T-helper 2 cell treated with Interferon-gamma antibody and Interleukin-4, amounts not matched to agents 5 μg/mL and 100 μg/mL, for 36 hours (primary cell): ENCODE measurements around the gene PHKA2.
A peak's percentile ranks its signal among the peaks of the same experiment; 100 is the strongest.
"Not testable (repeated sequence)": the region's sequence is repeated elsewhere in the genome, so short reads cannot be mapped to it uniquely, and the experiment has no call there.

ENCODE experiments used
- DNase-seq: peaks from one replicate; pipeline ENCODE4 v3.0.0; 2021; ENCODE audit warnings: low spot score
- H3K27ac Mint-ChIP-seq: one replicate; pipeline ENCODE4 v1.8.0; 2021; ENCODE audit warnings: mild to moderate bottlenecking, mixed read lengths
- H3K27me3 Mint-ChIP-seq: one replicate; pipeline ENCODE4 v1.8.0; 2021; ENCODE audit warnings: low read depth, mixed read lengths
- H3K36me3 Mint-ChIP-seq: one replicate; pipeline ENCODE4 v1.8.0; 2021; ENCODE audit warnings: low read depth, mixed read lengths
- H3K4me1 Mint-ChIP-seq: one replicate; pipeline ENCODE4 v1.8.0; 2021; ENCODE audit warnings: low read depth, mixed read lengths
- H3K4me3 Mint-ChIP-seq: one replicate; pipeline ENCODE4 v1.8.0; 2022; ENCODE audit warnings: mild to moderate bottlenecking, moderate library complexity, mixed read lengths
- H3K9me3 Mint-ChIP-seq: one replicate; pipeline ENCODE4 v1.8.0; 2021; ENCODE audit warnings: mixed read lengths

PHKA2 gene, protein sequence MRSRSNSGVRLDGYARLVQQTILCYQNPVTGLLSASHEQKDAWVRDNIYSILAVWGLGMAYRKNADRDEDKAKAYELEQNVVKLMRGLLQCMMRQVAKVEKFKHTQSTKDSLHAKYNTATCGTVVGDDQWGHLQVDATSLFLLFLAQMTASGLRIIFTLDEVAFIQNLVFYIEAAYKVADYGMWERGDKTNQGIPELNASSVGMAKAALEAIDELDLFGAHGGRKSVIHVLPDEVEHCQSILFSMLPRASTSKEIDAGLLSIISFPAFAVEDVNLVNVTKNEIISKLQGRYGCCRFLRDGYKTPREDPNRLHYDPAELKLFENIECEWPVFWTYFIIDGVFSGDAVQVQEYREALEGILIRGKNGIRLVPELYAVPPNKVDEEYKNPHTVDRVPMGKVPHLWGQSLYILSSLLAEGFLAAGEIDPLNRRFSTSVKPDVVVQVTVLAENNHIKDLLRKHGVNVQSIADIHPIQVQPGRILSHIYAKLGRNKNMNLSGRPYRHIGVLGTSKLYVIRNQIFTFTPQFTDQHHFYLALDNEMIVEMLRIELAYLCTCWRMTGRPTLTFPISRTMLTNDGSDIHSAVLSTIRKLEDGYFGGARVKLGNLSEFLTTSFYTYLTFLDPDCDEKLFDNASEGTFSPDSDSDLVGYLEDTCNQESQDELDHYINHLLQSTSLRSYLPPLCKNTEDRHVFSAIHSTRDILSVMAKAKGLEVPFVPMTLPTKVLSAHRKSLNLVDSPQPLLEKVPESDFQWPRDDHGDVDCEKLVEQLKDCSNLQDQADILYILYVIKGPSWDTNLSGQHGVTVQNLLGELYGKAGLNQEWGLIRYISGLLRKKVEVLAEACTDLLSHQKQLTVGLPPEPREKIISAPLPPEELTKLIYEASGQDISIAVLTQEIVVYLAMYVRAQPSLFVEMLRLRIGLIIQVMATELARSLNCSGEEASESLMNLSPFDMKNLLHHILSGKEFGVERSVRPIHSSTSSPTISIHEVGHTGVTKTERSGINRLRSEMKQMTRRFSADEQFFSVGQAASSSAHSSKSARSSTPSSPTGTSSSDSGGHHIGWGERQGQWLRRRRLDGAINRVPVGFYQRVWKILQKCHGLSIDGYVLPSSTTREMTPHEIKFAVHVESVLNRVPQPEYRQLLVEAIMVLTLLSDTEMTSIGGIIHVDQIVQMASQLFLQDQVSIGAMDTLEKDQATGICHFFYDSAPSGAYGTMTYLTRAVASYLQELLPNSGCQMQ

DNA sequence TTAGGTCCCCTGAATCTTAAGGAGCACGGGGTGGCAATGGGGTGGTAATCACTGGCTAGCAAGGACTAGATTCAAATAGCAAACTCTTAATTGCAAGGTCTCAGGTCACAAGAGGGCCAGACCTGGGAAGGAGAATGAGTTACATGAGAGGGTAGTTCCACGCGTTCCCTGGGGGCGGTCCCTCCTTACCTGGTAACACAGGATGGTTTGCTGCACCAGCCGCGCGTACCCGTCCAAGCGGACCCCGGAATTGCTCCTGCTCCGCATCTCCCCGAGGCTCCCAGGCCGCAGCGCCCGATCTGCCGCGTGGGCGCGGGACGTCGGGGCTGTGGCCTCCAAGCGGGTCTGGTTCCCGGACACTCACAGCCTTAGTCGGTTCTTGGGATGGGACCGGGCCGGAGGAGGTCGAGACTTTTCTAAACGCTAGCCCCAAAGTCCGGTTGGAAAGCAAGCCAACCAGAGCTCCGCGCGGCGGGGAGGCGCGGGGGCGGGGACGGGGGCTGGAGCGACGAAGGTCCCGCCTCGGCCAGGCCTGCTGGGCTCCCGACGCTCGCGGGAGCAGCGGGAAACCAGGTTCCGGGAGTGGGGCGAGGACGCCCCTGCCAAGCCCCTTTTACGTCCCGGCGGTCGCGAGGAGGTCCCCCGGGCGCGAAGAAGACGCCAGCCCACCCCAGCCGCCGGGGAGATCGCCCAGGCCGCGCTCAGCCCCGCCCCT lies at the start of gene PHKA2:
Gene PHKA2 (minus strand): TSS at position 449 of the 715 bp plus-strand sequence. CDS start 182 bp downstream, at position 267.
- Mint-ChIP-seq H3K9me3 (no peaks in the 10 kb centered on the region), H3K36me3 (no peaks in the 10 kb centered on the region), H3K4me3 (peak within 1 kb of the TSS; percentile 88), H3K27ac (peak within 1 kb of the TSS; percentile 85), H3K27me3 (no peaks in the 10 kb centered on the region), H3K4me1 (peaks cover 9% of the 10 kb centered on the region)
- DNase-seq = no peak

DNA sequence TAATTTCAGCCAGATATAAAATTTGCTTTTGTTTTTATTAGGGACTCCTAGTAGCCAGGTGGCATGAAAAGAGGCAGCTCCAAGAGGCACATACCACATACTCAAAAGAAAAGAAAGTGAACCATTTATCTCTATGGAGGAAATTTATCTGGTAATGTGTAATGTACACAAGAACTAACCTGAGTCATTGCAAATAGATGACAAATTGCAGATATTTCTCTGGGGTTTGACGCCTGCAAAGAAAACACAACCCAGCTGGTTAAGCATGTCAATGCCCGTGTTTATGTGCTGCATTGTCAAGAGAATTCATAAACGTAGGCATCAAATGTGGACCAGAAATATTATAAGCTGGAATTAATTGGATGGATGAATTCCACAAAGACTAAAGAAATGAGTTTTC lies 46.9 kb upstream of the PHKA2 start:
- DNase-seq = no peak
- H3K27ac Mint-ChIP-seq = no peak overlapping the region
- no peaks in the 10 kb centered on the region for H3K9me3 Mint-ChIP-seq
- H3K27me3 Mint-ChIP-seq = no peaks in the 10 kb centered on the region
- H3K36me3 Mint-ChIP-seq = no peaks in the 10 kb centered on the region
- no peak overlapping the region for H3K4me3 Mint-ChIP-seq
- no peaks in the 10 kb centered on the region for H3K4me1 Mint-ChIP-seq

- H3K27me3 Mint-ChIP-seq = no peaks in the 10 kb centered on the region
- H3K27ac Mint-ChIP-seq = no peak overlapping the region
- H3K4me3 Mint-ChIP-seq = no peak overlapping the region
- H3K9me3 Mint-ChIP-seq = no peaks in the 10 kb centered on the region
- H3K36me3 Mint-ChIP-seq = no peaks in the 10 kb centered on the region
- H3K4me1 Mint-ChIP-seq = no peaks in the 10 kb centered on the region
- no peak for DNase-seq
Measured at GRCh38 chrX:19028560-19028959, 44.6 kb upstream of the PHKA2 start.

- H3K9me3 Mint-ChIP-seq = no peaks in the 10 kb centered on the region
- H3K4me1 Mint-ChIP-seq = no peaks in the 10 kb centered on the region
- no peak overlapping the region for H3K27ac Mint-ChIP-seq
- H3K4me3 Mint-ChIP-seq = no peak overlapping the region
- H3K36me3 Mint-ChIP-seq = no peaks in the 10 kb centered on the region
- no peaks in the 10 kb centered on the region for H3K27me3 Mint-ChIP-seq
- DNase-seq = no peak
Measured at GRCh38 chrX:19024366-19024765, 40.5 kb upstream of the PHKA2 start.

DNA sequence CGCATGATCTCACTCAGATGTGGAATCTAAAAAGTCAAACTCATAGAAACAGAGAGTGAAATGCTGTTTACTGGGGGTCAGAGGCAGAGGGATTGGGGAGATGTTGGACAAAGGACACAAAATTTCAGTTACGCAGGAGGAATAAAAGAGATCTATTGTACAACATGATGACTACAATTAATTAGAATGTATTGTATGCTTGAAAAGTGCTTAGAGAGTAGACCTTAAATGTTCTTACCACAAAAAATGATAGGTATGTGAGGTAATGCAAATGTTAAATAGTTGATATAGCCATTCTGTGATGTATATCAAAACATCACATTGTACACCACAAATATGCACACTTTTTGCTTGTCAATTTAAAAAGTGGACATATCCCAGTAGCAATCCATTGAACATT lies 36.1 kb upstream of the PHKA2 start:
- Mint-ChIP-seq H3K4me1 (no peaks in the 10 kb centered on the region), H3K27ac (no peak overlapping the region), H3K9me3 (no peaks in the 10 kb centered on the region), H3K4me3 (no peak overlapping the region), H3K27me3 (no peaks in the 10 kb centered on the region), H3K36me3 (no peaks in the 10 kb centered on the region)
- DNase-seq = no peak

DNA sequence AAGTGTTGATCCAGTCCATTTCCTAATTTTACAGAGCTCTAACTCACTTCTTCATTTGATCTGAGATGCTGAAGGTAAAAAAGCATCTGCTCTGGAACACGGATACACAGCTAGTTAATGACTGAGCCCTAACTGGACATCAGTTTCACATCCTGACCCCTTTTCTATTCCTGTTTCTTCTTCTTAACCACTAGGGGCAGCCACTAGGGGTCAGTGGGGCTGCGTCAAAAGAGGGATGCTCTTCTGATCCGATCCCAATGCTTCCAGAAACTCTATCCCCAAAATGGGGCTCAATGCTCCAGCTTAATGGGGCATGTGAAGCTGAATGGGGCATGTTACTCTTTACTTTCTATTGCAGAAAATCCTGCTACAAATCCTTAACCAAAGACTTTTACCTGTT lies 33.4 kb upstream of the PHKA2 start:
- H3K27me3 Mint-ChIP-seq = no peaks in the 10 kb centered on the region
- no peak overlapping the region for H3K27ac Mint-ChIP-seq
- no peaks in the 10 kb centered on the region for H3K36me3 Mint-ChIP-seq
- H3K4me1 Mint-ChIP-seq = no peaks in the 10 kb centered on the region
- no peaks in the 10 kb centered on the region for H3K9me3 Mint-ChIP-seq
- DNase-seq = no peak
- no peak overlapping the region for H3K4me3 Mint-ChIP-seq

DNA sequence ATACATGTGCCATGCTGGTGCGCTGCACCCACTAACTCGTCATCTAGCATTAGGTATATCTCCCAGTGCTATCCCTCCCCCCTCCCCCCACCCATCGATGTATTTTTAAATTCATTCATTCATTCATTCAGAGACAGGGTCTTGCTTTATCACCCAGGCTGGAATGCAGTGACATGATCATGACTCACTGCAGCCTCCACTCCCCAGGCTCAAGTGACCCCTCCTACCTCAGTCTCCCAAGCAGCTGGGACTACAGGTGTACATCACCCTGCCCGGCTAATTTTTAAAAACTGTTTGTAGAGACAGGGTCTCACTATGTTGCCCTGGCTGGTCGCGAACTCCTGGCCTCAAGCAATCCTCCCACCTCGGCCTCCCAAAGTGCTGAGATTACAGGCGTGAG lies 32.7 kb upstream of the PHKA2 start:
- H3K27me3 Mint-ChIP-seq, H3K27ac Mint-ChIP-seq, H3K36me3 Mint-ChIP-seq, H3K4me3 Mint-ChIP-seq, DNase-seq, H3K4me1 Mint-ChIP-seq, H3K9me3 Mint-ChIP-seq: not testable (repeated sequence)

DNA sequence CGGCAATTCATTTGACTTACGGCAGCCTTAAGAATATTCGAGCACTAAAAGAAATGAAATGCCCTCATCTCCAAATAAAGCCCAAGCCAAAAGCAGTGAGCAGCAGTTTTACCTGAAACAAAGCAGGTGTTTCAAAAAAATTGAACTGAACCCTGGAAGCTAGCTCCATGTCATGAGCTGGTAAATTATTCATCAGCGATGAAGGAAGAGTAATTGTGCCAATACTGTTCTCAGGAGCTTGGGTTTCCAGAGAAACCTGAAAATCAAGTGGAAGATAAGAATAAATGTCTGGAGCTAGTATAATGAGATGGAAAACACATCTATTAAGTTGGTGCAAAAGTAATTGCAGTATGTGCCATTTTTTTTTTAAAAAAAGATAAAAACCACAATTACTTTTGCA lies 24.0 kb upstream of the PHKA2 start:
- Mint-ChIP-seq H3K4me1 (no peaks in the 10 kb centered on the region), H3K27me3 (no peaks in the 10 kb centered on the region), H3K36me3 (no peaks in the 10 kb centered on the region), H3K4me3 (no peak overlapping the region), H3K27ac (no peak overlapping the region), H3K9me3 (no peaks in the 10 kb centered on the region)
- no peak for DNase-seq

DNA sequence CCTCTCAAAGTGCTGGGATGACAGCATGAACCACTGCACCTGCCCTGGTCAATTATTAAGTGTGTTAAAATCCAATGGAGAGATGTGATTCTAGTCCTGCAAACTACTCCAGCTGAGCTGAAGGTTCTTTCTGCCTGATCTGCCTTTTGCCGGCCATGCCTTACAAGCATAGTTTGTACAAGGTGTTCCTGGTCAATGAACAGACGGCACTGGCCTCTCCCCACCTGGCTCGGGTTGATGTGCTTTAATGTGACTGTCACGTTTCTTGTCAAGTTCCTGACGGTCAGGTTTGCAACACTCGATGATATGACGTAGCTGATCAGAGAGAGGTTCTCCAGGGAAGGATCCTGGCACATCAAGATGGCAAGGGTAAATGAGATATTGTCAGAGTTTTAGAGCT lies 23.1 kb upstream of the PHKA2 start:
- no peaks in the 10 kb centered on the region for H3K4me1 Mint-ChIP-seq
- H3K27ac Mint-ChIP-seq = no peak overlapping the region
- no peaks in the 10 kb centered on the region for H3K9me3 Mint-ChIP-seq
- no peak for DNase-seq
- H3K27me3 Mint-ChIP-seq = no peaks in the 10 kb centered on the region
- H3K36me3 Mint-ChIP-seq = no peaks in the 10 kb centered on the region
- no peak overlapping the region for H3K4me3 Mint-ChIP-seq

- no peak for DNase-seq
- H3K4me1 Mint-ChIP-seq = no peaks in the 10 kb centered on the region
- no peak overlapping the region for H3K27ac Mint-ChIP-seq
- no peaks in the 10 kb centered on the region for H3K27me3 Mint-ChIP-seq
- H3K36me3 Mint-ChIP-seq = no peaks in the 10 kb centered on the region
- no peak overlapping the region for H3K4me3 Mint-ChIP-seq
- no peaks in the 10 kb centered on the region for H3K9me3 Mint-ChIP-seq
Measured at GRCh38 chrX:19005909-19006308, 22.0 kb upstream of the PHKA2 start.

DNA sequence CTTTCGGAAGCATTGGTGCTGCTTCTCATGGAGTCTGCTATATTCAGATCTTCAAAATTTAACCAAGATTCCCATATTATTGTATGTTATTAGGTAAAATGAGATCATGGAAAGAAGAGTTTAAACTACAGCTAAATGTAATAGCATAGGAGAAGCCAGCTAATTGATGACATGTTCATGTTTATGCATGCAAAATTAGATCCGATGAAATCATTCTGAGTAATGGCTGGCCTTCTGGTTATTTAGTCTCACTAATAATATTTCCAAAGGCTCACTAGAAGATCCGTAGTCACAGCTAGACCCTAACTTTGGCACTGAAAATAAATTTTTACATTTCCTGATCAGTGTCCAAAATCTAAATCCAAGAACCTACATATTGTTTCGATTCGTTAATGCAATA lies 19.8 kb upstream of the PHKA2 start:
- Mint-ChIP-seq H3K27ac (no peak overlapping the region), H3K4me1 (no peaks in the 10 kb centered on the region), H3K9me3 (no peaks in the 10 kb centered on the region), H3K36me3 (no peaks in the 10 kb centered on the region), H3K27me3 (no peaks in the 10 kb centered on the region), H3K4me3 (no peak overlapping the region)
- DNase-seq = no peak

DNA sequence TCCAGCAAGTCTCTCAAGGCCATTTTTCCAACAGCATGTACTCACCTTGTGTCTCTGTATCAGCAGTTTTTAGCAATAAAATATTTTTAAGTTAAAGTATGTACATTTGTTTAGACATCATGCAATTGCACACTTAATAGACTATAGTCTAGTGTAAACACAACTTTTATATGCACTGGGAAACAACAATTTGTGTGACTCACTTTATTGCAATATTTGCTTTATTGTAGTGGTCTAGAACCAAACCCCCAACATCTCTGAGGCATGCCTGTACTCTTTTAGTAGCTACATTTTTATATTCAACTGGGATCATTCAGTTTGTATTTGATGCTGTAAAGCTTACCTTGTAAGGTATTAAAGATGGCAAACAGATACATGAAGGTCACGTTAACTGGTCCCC lies 14.7 kb upstream of the PHKA2 start:
- no peaks in the 10 kb centered on the region for H3K9me3 Mint-ChIP-seq
- no peak for DNase-seq
- H3K4me1 Mint-ChIP-seq = no peaks in the 10 kb centered on the region
- no peak overlapping the region for H3K27ac Mint-ChIP-seq
- H3K36me3 Mint-ChIP-seq = no peaks in the 10 kb centered on the region
- no peak overlapping the region for H3K4me3 Mint-ChIP-seq
- H3K27me3 Mint-ChIP-seq = no peaks in the 10 kb centered on the region

- no peaks in the 10 kb centered on the region for H3K36me3 Mint-ChIP-seq
- no peaks in the 10 kb centered on the region for H3K9me3 Mint-ChIP-seq
- no peak overlapping the region for H3K27ac Mint-ChIP-seq
- no peak overlapping the region for H3K4me3 Mint-ChIP-seq
- DNase-seq = no peak
- no peaks in the 10 kb centered on the region for H3K4me1 Mint-ChIP-seq
- no peaks in the 10 kb centered on the region for H3K27me3 Mint-ChIP-seq
Measured at GRCh38 chrX:18997916-18998315, 14.0 kb upstream of the PHKA2 start.
